Measurements from ENCODE around the gene KRTAP9-4.
"Not testable (repeated sequence)": the region's sequence is repeated elsewhere in the genome, so short reads cannot be mapped to it uniquely, and the experiment has no call there.

Gene KRTAP9-4

DNA sequence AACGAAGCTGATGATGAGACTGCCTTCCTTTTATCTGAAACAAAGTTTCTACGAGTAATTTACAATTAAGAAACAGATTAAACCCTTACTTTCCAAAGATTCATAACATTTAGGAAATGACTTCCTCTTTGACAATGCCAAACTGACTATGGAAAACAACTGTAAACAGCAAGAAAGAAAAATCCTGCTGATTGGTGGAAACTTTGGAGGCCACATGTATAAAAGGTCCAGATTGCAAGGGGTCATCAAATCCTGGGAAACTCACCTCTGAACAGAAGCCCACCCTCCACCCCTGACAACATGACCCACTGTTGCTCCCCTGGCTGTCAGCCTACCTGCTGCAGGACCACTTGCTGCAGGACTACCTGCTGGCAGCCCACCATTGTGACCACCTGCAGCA is 15.6 kb downstream of the KRTAP9-4 start, which contains the start of gene KRTAP9-6:
Gene KRTAP9-6 (plus strand): TSS at position 301 of the 400 bp plus-strand sequence. CDS start 0 bp downstream, at position 301.
- no peak for DNase-seq

DNA sequence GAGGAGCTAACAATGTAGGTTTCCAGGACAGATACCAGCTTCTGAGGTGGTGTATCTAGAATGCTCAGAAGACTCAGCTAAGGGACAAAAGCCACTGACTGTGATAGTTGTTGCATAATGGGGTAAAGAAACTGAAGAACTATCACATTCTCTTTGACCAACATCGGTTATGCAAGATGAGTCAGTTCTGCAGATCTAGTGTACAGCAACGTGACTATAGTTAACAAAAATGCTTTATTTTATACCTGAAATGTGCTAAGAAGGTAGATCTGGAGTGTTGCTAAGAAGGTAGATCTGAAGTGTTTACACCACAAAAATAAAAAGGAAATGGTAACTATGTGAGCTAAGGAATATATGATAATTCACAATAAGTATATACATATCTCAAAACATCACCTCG is 18.2 kb downstream of the KRTAP9-4 start:
- DNase-seq, result no peak

DNA sequence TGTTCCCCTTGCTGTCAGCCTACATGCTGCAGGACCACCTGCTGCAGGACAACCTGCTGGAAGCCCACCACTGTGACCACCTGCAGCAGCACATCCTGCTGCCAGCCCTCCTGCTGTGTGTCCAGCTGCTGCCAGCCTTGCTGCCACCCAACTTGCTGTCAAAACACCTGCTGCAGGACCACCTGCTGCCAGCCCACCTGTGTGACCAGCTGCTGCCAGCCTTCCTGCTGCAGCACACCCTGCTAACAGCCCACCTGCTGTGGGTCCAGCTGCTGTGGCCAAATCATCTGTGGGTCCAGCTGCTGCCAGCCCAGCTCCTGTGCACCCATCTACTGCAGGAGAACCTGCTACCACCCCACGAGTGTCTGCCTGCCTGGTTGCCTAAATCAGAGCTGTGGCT is 21.8 kb downstream of the KRTAP9-4 start:
- DNase-seq, result not testable (repeated sequence)

DNA sequence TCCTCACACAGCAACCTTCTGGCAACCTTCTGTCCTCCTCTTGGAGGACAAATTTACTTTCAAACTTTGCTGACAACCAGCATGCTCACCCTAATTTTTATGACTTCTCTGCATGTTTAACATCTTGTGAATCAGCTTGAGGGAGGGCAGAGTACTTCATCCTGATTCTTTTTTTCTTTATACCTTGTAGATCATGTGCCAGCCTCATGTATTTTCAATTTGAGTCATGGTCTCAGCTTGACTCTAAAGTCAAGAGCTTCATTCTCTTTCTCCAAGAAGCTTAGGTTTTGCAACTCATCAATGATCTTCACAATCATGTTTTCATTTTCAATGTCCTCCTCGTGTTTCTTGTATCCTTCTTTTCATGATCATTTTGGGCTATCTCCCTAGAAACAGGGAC is 22.4 kb downstream of the KRTAP9-4 start:
- DNase-seq, result no peak

DNA sequence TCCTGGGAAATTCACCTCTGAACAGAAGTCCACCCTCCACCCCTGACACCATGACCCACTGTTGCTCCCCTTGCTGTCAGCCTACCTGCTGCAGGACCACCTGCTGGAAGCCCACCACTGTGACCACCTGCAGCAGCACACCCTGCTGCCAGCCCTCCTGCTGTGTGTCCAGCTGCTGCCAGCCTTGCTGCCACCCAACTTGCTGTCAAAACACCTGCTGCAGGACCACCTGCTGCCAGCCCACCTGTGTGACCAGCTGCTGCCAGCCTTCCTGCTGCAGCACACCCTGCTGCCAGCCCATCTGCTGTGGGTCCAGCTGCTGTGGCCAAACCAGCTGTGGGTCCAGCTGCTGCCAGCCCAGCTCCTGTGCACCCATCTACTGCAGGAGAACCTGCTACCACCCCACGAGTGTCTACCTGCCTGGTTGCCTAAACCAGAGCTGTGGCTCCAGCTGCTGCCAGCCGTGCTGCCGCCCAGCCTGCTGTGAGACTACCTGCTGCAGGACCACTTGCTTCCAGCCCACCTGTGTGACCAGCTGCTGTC is 26.2 kb downstream of the KRTAP9-4 start, which contains the start of gene KRTAP9-7:
Gene KRTAP9-7 (plus strand): TSS at position 51 of the 543 bp plus-strand sequence. CDS start 0 bp downstream, at position 51.
- DNase-seq, result not testable (repeated sequence)

DNA sequence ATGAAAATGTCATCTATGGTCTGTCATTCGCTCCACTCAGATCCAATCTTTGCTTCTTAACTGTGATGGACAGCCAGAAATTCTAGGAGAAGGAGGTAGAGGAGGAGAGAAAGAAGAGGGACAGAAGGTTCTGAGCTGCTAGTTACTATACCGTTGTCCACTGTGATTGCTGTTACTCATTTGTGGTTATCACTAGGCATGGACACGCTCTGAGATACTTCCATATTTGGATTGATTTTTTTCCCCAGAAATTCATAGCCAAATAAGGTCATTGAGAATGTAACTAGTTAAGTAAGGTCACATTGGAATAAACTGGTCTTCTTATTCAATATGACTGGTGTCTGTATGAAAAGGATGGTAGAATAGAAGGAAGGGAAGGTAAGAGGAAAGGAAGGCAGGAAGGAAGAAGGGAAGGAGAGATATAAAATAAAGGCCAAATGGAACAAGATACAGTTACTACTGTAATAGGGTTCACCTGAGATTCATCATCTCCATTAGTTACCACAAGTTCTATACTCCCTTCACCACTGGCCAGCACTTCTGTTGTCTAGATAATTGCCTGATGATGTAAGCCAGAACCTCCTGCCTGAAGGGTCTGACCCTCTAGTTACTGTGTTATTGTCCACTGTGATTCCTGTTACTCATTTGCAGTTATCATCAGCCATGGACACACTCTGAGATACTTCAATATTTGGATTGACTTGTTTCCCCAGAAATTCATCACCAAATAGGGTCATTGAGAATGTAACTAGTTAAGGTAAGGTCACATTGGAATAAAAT is 28.9 kb downstream of the KRTAP9-4 start:
- no peak for DNase-seq

DNA sequence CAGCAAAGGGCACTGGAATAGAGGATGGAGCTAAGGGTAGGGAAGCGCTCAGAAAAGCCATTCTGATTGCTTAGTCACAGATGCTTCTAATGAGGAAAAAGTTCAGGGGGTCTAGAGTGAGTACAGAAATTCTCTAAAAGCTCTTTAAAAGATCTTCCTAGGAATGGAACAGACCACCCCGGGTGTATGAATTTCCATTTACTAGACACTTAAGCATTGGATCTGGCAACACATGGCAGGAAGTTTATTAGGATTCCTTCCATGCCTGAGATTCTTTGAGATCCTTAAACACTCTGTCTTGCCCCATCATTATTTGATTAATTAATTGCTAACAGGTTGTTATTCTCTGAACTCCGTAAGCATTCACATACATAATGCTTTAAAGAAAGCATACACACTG is 34.6 kb downstream of the KRTAP9-4 start:
- no peak for DNase-seq

DNA sequence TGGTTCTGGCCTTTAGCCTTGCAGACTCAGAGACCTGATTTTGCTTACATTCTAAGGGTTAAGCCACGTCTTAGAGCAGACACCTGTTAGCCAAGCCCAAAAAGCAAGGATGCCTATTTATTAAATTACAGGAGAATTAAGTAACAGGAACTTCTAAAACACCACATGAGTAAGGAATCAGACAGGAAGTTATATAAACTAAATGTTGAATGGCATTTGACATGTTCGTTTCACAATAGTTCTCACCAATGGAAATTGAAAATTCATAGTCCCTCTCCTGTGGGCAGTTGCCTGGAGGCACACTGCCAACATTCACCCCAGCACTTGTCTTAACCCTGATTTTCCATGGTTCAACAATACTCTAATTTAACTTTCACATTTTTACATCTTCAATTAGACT is 35.1 kb downstream of the KRTAP9-4 start:
- peak; percentile 14 to 62 for DNase-seq

DNA sequence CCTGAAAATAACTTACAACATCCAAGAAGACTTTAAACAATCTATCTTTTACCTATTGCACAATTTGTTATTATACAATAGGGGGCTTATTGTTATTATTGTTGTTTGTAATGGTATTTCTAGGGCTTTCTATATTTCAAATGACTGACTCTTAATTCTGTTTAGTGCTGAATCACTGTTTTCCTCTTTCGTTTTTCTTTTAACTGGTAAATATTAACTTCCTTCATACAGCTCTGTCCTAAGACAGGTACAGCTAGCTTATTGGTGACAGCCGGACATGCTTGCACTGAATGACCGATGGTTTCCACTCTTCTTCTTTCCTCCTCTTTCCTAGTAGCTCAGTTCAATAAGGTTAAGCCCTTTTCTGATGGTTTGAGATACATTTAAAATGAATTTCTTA is 37.6 kb downstream of the KRTAP9-4 start:
- no peak for DNase-seq

DNA sequence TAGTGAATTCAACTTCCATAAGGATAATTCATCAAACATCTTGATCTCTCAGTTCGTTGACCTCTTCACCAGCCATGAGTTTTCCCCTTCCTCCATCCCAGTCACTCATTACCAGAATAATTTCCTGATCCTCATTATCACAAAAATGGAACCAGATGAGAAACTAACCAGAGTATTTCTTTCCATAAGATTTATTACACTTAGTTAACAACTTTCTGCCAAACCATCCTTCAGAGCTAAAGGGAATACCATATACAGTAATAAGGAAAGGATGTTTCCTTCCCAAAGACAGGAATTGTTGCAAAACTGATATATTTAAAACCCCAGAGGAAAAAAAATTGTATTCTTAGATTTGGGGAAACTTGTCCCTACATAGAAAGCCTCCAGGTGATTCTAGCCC is 44.5 kb downstream of the KRTAP9-4 start:
- DNase-seq, result no peak

DNA sequence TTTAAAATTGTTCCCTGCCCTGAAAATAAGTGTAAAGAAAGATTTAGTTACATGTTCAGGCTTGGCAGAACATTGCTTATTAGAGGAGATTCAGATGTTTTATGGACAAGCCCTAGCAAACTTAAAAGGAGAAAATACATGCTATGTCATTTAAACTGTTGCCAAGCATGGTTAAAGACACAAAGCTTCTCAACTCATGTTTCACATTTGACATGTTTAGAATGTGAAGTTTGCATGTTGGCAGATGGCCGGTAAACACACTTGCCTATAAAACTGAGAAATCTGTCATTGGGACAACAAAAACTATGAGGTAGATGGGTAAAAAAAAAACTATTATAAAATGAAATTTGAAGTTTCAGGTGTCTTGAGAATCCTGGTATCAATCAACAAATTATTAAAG is 47.4 kb downstream of the KRTAP9-4 start:
- DNase-seq, result no peak

DNA sequence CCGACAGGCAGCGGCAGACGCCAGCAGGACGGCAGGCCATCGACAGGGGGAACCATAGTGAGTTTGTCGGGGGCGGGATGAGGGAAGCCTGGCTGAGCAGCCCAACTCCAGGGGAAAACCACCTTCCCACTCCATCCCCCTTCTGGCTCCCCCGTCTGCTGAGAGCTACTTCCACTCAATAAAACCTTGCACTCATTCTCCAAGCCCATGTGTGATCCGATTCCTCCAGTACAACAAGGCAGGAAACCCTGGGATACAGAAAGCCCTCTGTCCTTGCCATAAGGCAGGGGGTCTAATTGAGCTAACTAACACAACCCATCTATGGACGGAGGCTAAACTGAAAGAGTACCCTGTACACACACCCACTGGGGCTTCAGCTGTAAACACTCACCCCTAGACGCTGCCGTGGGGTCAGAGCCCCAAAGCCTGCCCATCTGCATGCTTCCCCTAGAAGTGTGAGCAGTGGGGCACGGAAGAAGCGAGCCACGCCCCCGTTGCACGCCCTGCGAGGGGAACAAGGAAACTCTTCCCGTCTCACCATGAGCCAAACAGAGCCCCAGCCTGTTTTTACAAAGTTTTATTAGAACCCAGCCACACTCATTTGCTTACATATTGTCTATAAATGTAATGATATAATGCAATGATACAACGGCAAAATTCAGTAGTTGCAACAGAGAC is 49.1 kb downstream of the KRTAP9-4 start:
- DNase-seq, result no peak
